ENCODE data around the gene KRTAP4-5. TPM values are rescaled to one million over a fixed set of nuclear protein-coding genes. Genes with fewer than 3 reads are reported as not detected.

KRTAP4-5 gene
- total RNA-seq, 1 experiment from 2014 or later: not detected

DNA sequence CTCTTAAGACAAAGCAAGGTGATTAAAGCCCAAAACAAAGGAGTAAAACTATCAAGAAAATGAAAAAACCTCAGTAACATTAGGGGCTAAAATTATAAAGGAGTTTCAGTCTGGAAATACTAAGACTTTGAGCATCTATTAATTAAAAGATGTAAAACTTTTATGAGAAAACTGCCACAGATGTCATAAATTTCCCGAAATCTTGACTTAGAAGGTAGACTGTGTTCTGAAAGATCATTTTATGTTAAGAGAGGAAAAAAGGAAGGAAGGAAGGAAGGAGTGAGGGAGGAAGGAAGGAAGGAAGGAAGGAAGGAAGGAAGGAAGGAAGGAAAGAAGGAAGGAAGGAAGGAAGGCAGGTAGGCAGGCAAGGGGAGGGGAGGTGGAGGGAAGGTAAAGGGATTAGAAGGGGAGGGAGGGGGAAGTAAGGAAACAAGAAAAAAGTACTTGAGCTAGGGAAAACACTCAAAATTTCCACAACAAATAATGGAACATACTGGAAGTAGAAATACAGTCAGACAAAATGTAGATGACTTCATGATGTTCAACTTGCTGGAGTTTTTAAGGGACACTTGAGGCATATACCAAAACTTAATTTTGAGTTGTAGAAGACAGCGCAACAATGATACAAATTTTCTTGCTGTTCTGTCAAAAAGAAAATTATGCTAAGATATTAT is 2.0 kb downstream of the KRTAP4-5 start (continued):
- TF ChIP-seq, protein P1, sequence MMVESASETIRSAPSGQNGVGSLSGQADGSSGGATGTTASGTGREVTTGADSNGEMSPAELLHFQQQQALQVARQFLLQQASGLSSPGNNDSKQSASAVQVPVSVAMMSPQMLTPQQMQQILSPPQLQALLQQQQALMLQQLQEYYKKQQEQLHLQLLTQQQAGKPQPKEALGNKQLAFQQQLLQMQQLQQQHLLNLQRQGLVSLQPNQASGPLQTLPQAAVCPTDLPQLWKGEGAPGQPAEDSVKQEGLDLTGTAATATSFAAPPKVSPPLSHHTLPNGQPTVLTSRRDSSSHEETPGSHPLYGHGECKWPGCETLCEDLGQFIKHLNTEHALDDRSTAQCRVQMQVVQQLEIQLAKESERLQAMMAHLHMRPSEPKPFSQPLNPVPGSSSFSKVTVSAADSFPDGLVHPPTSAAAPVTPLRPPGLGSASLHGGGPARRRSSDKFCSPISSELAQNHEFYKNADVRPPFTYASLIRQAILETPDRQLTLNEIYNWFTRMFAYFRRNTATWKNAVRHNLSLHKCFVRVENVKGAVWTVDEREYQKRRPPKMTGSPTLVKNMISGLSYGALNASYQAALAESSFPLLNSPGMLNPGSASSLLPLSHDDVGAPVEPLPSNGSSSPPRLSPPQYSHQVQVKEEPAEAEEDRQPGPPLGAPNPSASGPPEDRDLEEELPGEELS (CRISPR knock-in tag; IDR thresholded peaks at IDR 0.05): no peak
- TF ChIP-seq ZNF219 (CRISPR knock-in tag; IDR thresholded peaks at IDR 0.05; ENCODE audit: borderline replicate concordance) (no peak), RELA (CRISPR knock-in tag; IDR thresholded peaks at IDR 0.05; ENCODE audit: borderline replicate concordance) (no peak)
- TF ChIP-seq, protein P2, sequence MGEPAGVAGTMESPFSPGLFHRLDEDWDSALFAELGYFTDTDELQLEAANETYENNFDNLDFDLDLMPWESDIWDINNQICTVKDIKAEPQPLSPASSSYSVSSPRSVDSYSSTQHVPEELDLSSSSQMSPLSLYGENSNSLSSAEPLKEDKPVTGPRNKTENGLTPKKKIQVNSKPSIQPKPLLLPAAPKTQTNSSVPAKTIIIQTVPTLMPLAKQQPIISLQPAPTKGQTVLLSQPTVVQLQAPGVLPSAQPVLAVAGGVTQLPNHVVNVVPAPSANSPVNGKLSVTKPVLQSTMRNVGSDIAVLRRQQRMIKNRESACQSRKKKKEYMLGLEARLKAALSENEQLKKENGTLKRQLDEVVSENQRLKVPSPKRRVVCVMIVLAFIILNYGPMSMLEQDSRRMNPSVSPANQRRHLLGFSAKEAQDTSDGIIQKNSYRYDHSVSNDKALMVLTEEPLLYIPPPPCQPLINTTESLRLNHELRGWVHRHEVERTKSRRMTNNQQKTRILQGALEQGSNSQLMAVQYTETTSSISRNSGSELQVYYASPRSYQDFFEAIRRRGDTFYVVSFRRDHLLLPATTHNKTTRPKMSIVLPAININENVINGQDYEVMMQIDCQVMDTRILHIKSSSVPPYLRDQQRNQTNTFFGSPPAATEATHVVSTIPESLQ (CRISPR knock-in tag; IDR thresholded peaks at IDR 0.05): no peak
- TF ChIP-seq, protein P3, sequence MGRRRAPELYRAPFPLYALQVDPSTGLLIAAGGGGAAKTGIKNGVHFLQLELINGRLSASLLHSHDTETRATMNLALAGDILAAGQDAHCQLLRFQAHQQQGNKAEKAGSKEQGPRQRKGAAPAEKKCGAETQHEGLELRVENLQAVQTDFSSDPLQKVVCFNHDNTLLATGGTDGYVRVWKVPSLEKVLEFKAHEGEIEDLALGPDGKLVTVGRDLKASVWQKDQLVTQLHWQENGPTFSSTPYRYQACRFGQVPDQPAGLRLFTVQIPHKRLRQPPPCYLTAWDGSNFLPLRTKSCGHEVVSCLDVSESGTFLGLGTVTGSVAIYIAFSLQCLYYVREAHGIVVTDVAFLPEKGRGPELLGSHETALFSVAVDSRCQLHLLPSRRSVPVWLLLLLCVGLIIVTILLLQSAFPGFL (CRISPR knock-in tag; IDR thresholded peaks at IDR 0.05; ENCODE audit: borderline replicate concordance): no peak

DNA sequence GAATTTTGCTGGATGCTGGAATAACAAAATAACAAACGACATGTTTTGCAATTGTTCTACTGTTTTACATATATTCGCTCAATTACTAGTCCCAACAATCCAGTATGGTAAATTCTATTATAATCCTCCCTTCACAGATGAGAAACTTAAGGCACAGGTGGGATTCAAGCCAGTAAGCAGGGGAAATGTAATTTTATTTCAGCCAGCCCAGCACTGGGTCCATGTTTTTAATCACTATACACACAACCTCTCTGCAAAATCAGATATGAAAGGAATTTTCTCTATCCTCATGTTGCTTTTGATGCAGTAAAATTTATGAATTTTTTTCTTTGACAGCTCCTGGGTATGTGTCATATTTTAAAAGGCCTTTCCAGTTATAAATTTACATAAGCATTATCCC is 4.4 kb downstream of the KRTAP4-5 start:
- H3K4me3 Mint-ChIP-seq: no peak overlapping the region
- ChIA-PET POLR2A (no interaction called here), CTCF (no interaction called here)
- H3K9me3 Mint-ChIP-seq: peaks cover 44% of the 10 kb centered on the region
- peaks cover 27% of the 10 kb centered on the region for H3K36me3 Mint-ChIP-seq
- H3K27me3 Mint-ChIP-seq (ENCODE audit: low read depth): peaks cover 3% of the 10 kb centered on the region; the same call in 1 of the 2 replicates
- DNase-seq (ENCODE audit: low spot score) (no peak), ATAC-seq (no peak)
- H3K27ac Mint-ChIP-seq: no peak overlapping the region
- peaks cover 8% of the 10 kb centered on the region; the same call in 1 of the 2 replicates for H3K4me1 Mint-ChIP-seq
- no peak for TF ChIP-seq FOXK1 (CRISPR knock-in tag; IDR thresholded peaks at IDR 0.05)
- no peak for TF ChIP-seq ESRRA (CRISPR knock-in tag; IDR thresholded peaks at IDR 0.05; ENCODE audit: borderline replicate concordance)
- no peak for TF ChIP-seq TP53 (CRISPR knock-in tag; IDR thresholded peaks at IDR 0.05)
- TF ChIP-seq, protein P4, sequence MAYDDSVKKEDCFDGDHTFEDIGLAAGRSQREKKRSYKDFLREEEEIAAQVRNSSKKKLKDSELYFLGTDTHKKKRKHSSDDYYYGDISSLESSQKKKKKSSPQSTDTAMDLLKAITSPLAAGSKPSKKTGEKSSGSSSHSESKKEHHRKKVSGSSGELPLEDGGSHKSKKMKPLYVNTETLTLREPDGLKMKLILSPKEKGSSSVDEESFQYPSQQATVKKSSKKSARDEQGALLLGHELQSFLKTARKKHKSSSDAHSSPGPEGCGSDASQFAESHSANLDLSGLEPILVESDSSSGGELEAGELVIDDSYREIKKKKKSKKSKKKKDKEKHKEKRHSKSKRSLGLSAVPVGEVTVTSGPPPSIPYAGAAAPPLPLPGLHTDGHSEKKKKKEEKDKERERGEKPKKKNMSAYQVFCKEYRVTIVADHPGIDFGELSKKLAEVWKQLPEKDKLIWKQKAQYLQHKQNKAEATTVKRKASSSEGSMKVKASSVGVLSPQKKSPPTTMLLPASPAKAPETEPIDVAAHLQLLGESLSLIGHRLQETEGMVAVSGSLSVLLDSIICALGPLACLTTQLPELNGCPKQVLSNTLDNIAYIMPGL (CRISPR knock-in tag; IDR thresholded peaks at IDR 0.05): no peak
- no peak for TF ChIP-seq OVOL2 (CRISPR knock-in tag; IDR thresholded peaks at IDR 0.05; ENCODE audit: borderline replicate concordance)
- no peak for TF ChIP-seq SMAD3 (CRISPR knock-in tag; IDR thresholded peaks at IDR 0.05; ENCODE audit: borderline replicate concordance)
- no peak for TF ChIP-seq JUN (CRISPR knock-in tag; IDR thresholded peaks at IDR 0.05)
- TF ChIP-seq, protein P3 (CRISPR knock-in tag; IDR thresholded peaks at IDR 0.05; ENCODE audit: borderline replicate concordance): no peak
- TF ChIP-seq, protein P5, sequence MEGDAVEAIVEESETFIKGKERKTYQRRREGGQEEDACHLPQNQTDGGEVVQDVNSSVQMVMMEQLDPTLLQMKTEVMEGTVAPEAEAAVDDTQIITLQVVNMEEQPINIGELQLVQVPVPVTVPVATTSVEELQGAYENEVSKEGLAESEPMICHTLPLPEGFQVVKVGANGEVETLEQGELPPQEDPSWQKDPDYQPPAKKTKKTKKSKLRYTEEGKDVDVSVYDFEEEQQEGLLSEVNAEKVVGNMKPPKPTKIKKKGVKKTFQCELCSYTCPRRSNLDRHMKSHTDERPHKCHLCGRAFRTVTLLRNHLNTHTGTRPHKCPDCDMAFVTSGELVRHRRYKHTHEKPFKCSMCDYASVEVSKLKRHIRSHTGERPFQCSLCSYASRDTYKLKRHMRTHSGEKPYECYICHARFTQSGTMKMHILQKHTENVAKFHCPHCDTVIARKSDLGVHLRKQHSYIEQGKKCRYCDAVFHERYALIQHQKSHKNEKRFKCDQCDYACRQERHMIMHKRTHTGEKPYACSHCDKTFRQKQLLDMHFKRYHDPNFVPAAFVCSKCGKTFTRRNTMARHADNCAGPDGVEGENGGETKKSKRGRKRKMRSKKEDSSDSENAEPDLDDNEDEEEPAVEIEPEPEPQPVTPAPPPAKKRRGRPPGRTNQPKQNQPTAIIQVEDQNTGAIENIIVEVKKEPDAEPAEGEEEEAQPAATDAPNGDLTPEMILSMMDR (IDR thresholded peaks at IDR 0.05): no peak
- no peak for TF ChIP-seq ZNF416 (CRISPR knock-in tag; IDR thresholded peaks at IDR 0.05)
- no peak for TF ChIP-seq TCF7 (CRISPR knock-in tag; IDR thresholded peaks at IDR 0.05; ENCODE audit: low read depth)
- TF ChIP-seq PRRX2 (CRISPR knock-in tag; IDR thresholded peaks at IDR 0.05): no peak
- TF ChIP-seq CBFB (CRISPR knock-in tag; IDR thresholded peaks at IDR 0.05; ENCODE audit: low read depth): no peak
- TF ChIP-seq, protein P1 (CRISPR knock-in tag; IDR thresholded peaks at IDR 0.05): no peak
- TF ChIP-seq IRF2 (CRISPR knock-in tag; IDR thresholded peaks at IDR 0.05; ENCODE audit: borderline replicate concordance, low read depth): no peak
